HG03442 (cell line): ENCODE data around the gene CCDC154.
"Not testable (repeated sequence)": the region's sequence is repeated elsewhere in the genome, so short reads cannot be mapped to it uniquely, and the experiment has no call there.

Experiments used
- ATAC-seq: cut with Tn5 transposase; IDR thresholded peaks from one replicate; pipeline ENCODE4 v1.9.1; 2021; ENCODE audit warnings: mild to moderate bottlenecking, moderate library complexity; ENCODE audit not compliant: unreplicated experiment

CCDC154 gene

GRCh38 chr16:1439699-1440074 is 4.7 kb downstream of the CCDC154 start:
- ATAC-seq, result not testable (repeated sequence)

- ATAC-seq, result no peak
Observed at GRCh38 chr16:1439058-1439698, 5.2 kb downstream of the CCDC154 start.

- ATAC-seq, result no peak
Observed at GRCh38 chr16:1438229-1439057, 5.9 kb downstream of the CCDC154 start.

- no peak for ATAC-seq
Observed at GRCh38 chr16:1437606-1438005, 6.8 kb downstream of the CCDC154 start.

GRCh38 chr16:1436731-1437355 is 7.5 kb downstream of the CCDC154 start:
- no peak for ATAC-seq

GRCh38 chr16:1435921-1436697 is 8.2 kb downstream of the CCDC154 start:
- no peak for ATAC-seq

GRCh38 chr16:1434644-1435592 is 9.4 kb downstream of the CCDC154 start:
- no peak for ATAC-seq

GRCh38 chr16:1433756-1434155 is 10.6 kb downstream of the CCDC154 start:
- no peak for ATAC-seq

- ATAC-seq, result no peak
Observed at GRCh38 chr16:1433263-1433560, 11.1 kb downstream of the CCDC154 start.

- no peak for ATAC-seq
Observed at GRCh38 chr16:1432388-1433262, 11.7 kb downstream of the CCDC154 start.

- ATAC-seq, result no peak
Observed at GRCh38 chr16:1431497-1432270, 12.7 kb downstream of the CCDC154 start.

GRCh38 chr16:1430759-1431496 is 13.4 kb downstream of the CCDC154 start, which contains the start of gene PERCC1:
Gene PERCC1, plus strand, starts transcription at chr16:1431078. Its CDS starts 1,516 bp downstream, at chr16:1432594.
- no peak for ATAC-seq

GRCh38 chr16:1430214-1430758 is 14.1 kb downstream of the CCDC154 start:
- ATAC-seq, result no peak

GRCh38 chr16:1429631-1430030 is 14.7 kb downstream of the CCDC154 start:
- no peak for ATAC-seq

- no peak for ATAC-seq
Observed at GRCh38 chr16:1429012-1429411, 15.3 kb downstream of the CCDC154 start.

- no peak for ATAC-seq
Observed at GRCh38 chr16:1428511-1428910, 15.8 kb downstream of the CCDC154 start.
